ENCODE results near the gene ZNF750. TPM values are rescaled to one million over a fixed set of nuclear protein-coding genes. Genes with fewer than 3 reads are reported as not detected.

ZNF750 gene
- total RNA-seq, 4 donors from 2014 or later: not detected

GRCh38 chr17:82838386-82839063 lies 1.3 kb downstream of the ZNF750 start:
- TF ChIP-seq CTCF (IDR thresholded peaks at IDR 0.05): no peak
- DNase-seq (ENCODE audit: low spot score) (no peak), ATAC-seq (ENCODE audit: low FRiP score) (peak; percentile 31)

- no peak for DNase-seq (ENCODE audit: low spot score)
- ATAC-seq (ENCODE audit: low FRiP score): no peak
- TF ChIP-seq CTCF (IDR thresholded peaks at IDR 0.05): no peak
Observed at GRCh38 chr17:82837586-82838320, 2.1 kb downstream of the ZNF750 start.

DNA sequence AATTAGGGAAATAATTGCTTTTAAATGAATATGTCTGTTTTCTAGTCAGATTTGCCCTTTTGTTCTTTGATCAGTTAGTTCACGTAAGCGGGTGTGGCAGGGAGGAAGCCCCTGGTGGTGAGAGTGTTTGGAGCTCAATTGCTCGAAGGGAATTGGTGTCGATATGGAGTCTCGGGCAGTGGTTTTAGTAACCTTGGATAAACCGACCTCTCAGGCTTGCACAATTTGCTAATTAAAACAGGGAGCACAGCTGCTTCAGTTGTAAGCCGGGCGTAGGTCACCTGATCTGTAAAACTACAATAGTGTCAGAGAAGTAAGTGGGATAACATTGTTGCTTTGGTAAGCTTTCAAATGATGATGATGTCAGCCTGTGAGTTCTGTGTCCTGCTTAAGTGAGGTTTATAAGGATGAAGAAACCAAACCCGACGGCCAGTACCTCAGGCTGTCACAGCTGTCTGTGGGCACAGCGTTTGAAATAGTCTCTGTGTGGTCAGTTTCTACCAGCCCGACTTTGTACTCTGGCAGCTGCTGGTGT lies 2.9 kb downstream of the ZNF750 start:
- ATAC-seq (ENCODE audit: low FRiP score): no peak
- no peak for TF ChIP-seq CTCF (IDR thresholded peaks at IDR 0.05)
- no peak for DNase-seq (ENCODE audit: low spot score)

DNA sequence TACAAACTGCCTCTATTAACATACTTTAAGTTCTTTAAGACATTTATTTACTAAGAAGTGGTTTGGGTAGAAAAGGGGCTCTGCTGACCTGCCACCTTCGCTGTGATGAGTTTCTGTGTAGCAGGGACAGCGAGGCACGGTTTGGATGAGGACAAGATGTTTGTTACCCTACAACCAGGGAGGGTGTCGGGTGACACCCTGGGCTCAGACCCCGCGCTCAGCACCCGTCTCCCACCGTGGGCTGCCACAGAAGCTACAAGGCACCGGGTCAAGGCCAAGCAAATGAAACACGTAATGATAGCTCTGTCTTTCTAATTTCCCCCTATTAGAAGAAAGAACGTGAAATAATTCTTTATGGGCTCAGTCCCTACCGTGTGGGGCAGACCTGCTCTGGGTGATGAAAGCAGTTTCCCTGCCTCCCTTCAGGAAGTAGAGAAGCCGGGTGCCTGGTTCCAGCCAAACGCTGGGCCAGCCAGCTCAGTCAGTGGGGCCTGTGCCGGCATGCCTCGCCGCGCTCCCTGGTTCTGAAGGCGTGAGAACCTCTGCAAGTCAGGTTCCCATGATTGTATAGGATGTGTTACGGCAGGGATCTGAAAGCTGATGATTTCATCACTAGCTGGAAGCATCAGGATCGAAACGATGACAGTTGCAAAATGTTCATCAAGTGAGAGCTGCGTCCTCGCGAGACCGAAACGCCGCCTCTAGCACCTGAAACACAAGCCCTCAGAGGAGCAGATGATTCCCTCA lies 3.9 kb downstream of the ZNF750 start:
- DNase-seq (ENCODE audit: low spot score) (no peak), ATAC-seq (ENCODE audit: low FRiP score) (no peak)
- no peak for TF ChIP-seq CTCF (IDR thresholded peaks at IDR 0.05)

- TF ChIP-seq CTCF (IDR thresholded peaks at IDR 0.05): no peak
- DNase-seq (ENCODE audit: low spot score) (no peak), ATAC-seq (ENCODE audit: low FRiP score) (no peak)
Observed at GRCh38 chr17:82835122-82835521, 4.7 kb downstream of the ZNF750 start.

DNA sequence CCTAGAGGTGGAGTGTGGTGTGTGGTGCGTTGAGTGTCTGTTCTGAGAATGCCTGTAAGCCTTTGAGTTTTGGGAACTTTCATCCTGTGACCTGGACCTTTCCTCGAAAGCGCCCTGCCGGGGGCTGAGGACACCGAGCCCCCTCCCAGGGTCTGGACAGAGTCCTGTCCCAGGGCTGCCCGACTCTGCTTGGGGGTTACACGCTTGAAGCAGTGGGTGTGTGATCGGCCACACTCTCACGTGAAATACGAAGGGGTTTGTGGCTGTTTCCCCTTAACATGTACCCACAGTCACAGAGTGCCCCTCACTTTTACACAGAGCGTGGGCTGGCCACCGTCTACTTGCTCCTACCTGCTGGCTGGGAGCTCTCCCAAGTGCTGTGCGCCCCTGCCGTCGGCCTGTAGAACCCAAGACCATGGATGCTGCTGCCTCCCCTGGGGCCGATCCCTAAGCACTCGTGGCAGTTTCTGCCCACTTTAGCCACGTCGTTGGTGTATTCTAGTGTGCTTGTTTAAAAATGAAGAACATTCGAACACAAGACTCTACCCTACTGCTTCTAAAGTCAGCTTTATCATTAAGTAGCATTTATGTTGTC lies 6.8 kb downstream of the ZNF750 start:
- no peak for ATAC-seq (ENCODE audit: low FRiP score)
- no peak for TF ChIP-seq CTCF (IDR thresholded peaks at IDR 0.05)
- DNase-seq (ENCODE audit: low spot score): no peak

All from omental fat pad (tissue), 4 donors.